GM19328 (cell line): ENCODE data around the gene ZDHHC7.
"Not testable (repeated sequence)": the region's sequence is repeated elsewhere in the genome, so short reads cannot be mapped to it uniquely, and the experiment has no call there.

Experiments used
- ATAC-seq: cut with Tn5 transposase; IDR thresholded peaks from one replicate; pipeline ENCODE4 v1.9.1; 2021; ENCODE audit warnings: mild to moderate bottlenecking, moderate library complexity; ENCODE audit not compliant: unreplicated experiment

The ZDHHC7 gene

DNA sequence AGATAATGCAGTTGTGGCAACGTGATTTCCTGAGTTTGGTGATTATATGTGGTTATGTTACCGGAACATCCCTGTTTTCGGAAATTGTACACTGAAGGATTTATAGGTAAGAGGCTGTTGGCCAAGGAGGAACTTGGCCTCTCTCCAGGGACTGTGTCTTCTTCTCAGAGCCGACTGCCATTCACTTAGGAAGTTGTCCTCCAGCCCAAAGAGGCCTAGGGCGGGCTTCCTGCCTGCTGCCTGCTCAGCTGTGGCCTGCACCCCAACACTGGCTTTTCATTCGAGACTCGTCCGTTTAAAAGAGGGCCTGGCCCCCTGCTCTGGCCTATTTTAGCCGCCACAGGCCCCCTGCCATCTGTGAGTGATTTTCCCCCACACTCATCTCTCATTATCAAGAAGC is 64.3 kb downstream of the ZDHHC7 start:
- no peak for ATAC-seq

DNA sequence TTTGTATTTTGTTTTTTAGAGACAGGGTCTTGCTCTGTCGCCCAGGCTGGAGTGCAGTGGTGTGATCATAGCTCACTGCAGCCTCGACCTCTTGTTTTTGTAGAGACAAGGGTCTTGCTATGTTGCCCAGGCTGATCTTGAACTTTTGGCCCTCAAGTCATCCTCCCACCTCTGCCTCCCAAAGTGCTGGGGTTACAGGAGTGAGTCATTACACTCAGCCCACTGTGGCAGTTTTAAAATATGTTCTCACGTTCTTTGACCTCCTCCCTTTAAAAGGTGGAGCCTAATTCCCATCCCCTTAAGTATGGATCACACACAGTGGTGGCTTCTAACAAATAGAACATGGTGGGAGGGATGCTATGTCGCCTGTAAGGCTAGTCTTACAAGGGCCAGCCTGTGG is 67.7 kb downstream of the ZDHHC7 start:
- ATAC-seq: no peak

DNA sequence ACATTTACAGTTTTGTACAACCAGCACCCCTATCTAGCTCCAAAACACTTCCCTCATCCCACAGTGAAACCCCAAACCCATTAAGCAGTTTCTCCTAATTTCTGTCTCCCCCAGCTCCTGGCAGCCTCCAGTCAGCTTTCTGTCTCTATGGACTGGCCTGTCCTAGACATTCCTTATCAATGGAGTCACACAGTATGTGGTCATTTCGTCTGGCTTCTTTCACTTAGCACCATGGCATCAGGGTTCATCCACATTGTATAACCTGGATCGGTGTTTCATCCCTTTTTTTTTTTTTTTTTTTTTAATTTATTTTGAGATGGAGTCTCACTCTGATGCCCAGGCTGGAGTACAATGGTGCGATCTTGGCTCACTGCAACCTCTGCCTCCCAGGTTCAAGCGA is 68.5 kb downstream of the ZDHHC7 start:
- ATAC-seq: no peak

DNA sequence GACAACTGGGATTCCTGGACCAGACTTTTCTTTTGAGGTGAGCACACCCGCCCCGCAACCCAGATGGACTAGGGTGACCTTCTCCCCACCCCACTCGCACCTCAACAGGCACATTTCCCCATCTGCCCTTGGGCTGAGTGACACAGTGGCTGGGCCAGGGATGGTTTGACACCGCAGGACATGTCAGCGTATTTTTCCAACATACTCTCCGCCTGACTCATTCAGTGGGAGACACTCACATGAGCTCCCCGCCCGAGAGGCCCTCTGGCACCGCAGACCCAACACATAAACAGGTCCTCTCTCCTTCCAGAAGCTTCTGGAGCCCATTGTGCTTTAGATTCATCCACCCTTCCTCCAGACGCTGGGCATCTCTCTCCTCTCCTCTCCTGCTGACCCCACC is 69.4 kb downstream of the ZDHHC7 start:
- ATAC-seq: no peak

DNA sequence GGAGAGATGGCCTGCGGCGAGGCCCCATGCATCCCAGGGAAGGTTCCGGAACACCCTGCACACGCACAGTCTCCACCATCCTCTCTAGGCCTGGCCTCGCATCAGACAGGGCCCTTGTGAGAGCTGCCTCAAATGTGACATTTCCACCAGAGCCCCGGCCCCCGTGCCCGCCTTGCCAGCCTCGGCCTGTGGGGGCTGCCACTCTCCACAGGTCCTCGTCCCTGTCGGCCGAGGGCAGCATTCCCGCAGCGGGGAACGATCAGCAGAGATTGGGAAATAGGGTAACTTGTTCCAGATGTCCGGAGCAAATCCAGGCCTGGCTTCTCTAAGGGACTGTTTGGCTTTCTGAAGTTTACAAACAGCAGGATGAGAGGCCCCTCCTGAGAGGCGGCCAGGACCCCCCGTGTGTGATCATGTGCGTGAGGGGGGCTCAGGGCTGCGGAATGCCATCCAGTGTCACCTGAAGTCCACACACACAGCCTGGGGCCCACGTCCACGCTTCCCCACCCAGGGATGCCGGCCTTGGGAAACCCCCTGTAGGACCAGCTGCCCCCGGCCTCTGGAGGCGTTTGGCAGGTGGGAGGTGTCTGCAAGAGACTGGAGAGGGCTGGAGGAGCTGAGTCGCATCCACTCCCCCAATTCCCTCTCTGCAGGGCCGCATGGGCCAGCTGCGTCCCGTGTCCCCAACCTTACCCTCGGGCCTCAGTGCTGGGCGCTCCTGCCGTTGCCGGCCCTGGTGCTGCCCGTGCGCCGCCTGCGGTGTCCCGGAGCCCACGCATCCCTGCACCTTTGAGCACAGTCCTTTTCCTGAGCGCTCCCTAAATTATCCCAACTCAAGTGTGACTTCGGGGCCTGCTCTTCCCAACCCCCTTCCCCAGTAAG is 70.4 kb downstream of the ZDHHC7 start:
- no peak for ATAC-seq

DNA sequence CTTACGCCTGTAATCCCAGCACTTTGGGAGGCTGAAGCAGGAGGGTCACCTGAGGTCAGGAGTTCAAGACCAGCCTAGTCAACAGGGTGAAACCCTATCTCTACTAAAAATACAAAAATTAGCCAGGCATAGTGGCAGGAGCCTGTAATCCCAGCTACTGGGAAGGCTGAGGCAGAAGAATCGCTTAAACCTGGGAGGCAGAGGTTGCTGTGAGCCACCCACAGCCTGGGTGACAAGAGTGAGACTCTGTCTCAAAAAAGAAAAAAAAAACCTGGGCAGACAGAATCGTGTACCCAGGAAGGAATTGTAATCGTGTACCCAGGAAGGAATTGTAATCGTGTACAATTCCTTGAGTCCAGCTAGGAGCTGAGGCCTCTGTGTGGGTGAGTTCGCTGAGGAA is 72.7 kb downstream of the ZDHHC7 start:
- not testable (repeated sequence) for ATAC-seq

DNA sequence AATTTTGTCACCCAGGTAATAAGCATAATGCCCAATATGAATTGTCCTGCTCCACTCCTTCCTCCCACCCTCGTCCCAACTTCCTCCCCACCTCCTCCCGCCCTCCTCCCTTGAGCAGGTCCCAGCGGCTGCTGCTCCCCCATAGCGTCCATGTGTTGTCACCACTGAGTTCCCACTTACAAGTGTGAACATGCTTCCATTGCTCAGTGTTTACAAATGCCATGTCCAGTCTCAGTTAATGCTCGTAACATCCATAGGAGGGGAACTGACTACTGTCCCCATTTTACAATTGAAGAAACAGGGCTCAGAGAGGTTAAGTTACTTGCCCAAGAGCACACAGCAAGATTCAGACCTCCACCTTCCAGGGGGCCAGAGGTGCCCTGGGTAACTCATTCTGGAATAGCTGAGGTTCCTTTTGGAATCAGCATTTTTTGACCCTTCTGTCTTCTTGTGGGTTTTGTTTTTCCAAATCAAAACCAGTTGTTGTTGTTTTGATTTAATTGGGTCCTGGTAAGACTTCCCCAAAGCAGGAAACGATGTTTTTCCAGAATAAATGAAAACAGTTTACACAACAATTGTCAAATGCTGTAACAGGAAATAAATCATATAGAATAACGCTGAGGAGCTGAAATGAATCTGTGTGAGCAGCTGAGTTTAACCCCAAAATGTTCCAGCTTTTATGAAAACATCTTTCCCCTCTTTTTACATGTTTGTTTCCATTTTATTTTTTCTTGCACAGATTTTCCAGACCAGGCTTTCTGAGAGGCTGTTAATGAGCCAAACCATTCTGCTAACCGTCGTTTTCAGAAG is 73.9 kb downstream of the ZDHHC7 start:
- ATAC-seq: no peak

DNA sequence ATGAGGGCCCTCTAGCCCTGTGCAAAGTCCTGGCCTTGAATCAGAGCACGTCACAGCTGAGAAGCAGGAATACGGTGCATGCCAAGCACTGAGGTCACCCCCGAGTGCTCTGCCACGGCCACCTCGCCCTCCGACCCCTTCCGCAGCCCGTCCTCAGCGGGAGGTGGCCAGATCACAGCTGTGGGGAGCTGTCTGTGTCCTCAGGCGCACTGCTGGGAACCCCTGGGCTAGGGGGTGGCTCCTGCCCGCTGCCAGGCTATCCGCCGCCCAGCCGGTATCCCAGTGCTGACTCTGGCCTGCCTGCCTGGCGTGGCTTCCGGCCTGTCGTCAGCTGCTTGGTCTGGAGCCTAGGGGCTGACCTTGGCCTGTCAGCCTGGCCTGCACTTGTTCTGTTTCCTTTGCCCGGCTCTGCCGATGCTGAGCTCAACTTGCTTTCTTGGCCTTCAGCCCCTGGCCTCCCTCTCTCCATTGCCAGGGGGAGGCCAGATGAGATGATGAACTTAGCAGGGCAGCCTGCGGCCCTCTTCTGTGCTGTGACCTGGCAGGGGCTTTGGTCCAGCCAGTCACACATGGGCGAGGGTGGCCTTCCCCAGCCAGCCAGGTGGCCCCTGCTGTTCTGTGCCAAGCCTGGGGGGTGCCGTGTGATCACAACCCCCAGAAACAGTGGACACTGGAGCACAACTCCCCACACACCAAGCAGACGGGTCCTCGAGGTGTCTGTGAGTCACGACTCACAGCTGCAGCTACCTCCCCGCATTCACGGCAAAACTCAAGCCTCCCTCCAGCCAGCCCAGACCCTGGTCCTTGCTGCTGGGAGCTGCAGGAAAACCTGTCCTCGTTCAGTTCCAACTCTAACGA is 77.3 kb downstream of the ZDHHC7 start:
- no peak for ATAC-seq

DNA sequence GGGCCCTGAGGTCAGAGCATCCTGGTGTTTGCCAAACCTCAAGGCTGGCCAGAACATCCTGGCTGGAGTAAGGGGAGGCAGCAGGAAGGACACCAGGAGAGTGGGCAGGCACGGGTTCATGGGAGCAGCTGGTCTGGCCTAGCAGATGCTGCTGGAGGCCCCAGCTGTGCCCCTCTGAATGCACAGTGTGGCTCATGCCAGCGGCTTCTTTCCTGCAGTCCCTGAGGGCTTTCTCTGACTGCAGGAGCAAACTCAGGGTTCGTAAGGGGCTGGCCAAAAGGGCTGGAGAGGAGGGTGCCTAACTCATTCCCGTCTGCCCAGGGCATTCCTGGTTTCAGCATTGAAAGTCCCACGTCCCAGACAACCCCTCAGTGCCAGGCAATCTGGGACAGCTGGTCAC is 78.7 kb downstream of the ZDHHC7 start:
- ATAC-seq: no peak

DNA sequence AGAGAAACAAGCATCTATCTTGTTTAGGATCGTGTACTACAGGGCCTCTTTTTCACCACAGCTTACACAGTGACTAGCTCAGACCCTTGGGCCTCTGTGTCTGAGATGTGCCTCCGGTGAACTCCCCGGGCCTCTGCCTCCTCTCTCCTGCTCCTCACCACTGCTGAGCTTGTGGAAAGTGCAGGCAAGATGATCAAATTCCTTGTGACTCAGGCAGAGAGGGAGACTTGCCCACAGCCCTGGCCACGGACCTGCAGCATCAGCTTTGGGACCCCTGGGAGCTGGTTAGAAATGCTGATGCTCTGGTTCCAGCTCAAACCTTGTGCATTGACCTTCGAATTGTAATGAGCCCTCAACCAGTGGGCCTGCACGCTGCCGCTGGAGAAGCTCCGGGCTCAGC is 79.8 kb downstream of the ZDHHC7 start:
- ATAC-seq: no peak

DNA sequence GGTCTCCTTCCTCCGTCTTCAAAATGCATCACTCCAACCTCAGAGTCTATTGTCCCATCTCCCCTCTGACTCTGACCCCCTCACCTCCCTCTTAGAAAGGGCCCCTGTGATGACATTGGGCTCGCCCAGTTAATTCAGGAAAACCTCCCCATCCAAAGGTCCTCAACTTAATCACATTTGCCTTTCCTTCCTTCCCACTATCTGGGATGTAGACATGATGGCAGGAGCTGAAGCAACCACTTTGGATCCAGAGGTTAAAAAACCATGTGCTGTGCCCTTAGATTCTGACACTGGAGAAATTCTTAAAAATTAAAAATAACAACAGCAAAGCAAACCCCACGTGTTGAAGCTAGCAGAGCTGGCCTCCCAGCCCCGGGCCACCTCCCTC is 80.2 kb downstream of the ZDHHC7 start:
- no peak for ATAC-seq

DNA sequence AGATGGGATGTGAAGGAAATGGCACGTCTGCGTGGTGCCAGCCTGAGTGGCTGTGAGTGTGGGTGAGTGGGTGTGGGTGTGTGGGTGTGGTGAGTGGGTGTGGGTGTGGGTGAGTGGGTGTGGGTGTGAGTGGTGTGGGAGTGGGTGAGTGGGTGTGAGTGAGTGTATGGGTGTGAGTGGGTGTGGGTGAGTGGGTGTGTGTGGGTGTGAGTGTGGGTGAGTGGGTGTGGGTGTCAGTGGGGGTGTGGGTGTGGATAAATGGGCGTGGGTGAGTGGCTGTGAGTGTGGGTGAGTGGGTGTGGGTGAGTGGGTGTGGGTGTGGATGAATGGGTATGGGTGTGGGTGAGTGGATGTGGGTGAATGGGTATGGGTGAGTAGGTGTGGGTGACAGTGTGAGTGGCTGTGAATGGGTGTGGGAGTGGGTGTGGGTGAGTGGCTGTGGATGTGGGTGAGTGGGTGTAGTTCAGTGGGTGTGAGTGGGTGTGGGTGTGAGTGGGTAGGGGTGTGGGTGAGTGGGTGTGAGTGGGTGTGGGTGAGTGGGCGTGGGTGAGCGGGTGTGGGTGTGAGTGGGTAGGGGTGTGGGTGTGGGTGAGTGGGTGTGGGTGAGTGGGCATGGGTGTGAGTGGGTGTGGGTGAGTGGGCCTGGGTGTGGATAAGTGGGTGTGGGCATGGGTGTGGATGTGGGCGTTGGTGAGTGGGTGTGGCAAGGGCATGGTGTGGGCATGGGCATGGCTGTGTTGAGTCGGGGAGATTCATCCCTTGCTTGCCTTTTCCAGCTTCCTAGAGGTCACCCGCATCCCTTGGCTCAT is 80.8 kb downstream of the ZDHHC7 start:
- ATAC-seq: no peak

DNA sequence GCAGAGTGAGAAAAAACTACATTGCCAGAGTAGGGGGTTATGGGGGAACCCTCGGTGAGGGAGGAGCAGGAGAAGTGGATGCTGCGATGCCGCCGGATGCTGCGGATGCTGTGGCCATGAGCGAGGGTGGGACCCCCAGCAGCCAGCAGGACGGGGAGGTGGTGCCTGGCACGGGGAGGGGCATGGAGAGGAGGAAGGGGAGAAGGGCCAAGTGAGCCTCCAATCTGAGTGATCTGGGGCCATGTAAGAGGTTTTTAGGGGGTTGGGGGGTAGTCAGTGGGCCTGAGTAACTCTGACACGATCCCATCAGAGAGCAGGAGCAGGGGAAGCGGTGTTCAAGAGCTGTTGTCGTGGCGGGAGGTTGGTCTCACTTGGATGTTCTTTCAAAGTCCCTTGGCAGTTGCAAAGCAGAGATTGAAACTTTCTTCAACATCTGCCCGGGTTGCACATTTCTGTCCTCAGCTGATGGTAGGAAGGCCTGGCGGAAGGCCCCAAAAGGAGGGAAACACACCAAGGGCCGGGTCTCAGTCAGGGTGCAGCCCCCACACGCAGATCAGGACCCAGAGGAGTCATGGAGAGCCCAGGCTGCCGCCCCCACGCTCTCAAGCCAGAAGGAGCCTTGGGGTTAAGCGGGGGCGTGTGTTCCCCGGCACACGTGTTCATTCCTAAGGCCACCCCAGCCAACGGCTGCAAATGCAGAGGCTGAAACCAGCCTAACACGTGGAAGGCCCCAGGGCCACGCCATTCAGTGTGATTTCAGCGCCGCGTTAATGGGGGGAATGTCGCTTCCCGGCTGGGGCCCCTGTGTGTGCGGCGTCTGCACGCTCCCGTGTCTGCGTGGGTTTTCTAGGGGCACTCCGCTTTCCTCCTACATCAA is 81.7 kb downstream of the ZDHHC7 start:
- ATAC-seq: no peak

DNA sequence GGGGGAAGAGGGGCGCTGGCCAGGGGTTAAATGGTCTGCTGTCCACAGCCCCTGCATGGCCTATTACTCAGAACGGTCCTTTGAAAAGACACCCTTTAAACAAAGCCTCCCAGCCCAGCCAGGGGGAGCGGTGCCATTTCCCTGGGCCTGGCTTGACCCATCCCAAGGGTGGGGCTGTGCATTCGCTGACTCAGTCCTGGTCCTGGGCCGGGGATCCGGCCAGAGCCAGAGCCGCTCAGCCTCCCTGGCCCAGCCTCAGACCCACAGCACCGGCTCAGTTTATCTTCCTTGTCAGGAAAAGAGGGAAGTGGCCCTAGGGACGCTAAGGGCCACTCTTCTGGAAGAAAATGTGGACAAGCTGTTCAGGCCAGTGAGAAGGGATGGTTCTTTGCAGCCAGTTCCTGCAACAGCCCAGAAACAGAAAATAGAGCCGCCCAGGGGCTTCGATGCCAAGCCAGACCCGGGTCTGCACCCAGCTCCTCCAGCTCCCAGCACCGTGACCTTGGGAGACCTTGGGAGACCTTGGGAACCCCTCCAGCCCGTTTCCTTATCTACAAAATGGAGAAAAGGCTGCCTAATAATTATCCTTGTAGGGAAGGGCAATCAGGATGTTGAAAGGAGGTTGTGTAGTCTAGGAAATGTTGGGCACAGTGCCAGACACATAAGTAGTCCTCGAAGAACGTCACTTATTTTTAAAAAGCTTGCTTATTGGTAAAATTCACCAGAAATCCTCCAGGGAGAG is 82.5 kb downstream of the ZDHHC7 start:
- no peak for ATAC-seq

DNA sequence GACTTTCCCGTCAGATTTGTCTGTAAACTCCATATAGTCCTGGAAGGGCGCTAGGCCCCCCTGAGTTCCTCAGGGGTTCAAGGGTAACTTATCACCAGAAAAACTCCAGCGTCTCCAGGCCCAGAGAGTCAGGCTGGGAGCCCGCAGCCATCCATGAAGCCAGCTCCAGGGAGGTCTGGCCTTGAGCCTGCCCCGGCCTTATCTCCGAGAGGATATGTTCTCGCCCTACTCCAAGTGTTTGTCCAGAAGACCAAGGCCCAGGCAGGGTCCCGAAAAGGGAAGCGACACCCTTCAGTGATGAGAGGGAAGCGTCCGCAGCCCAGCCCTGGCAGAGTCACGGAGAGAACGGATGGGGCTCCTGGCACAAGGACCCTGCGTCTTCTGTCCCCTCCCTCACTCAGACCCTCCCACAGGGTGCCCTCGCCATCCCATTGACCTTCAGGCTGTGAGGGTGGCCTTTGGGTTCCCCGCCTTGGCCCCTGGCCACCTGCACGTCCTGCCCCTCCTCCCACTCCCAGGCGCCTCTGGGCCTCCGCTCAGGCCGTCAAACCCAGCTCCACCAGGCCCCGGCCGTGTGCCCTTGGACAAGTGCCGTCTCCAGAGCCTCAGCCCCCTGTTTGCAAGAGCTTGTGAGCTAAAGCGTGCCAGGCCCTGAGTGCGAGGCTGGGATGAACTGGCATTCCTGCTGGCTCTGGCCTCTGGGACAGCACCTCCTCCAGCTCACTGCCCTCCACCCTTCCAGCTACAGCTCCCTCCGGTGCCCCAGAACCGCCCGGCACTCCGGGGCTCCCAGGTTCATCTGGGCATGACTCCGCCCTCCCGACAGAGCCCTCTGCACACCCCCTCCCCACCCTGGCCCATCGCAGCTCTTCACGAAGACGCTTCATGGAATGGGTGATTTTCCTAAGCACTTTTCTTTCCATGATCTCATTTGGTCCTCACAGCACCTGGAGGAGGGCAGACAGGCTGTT is 83.4 kb downstream of the ZDHHC7 start:
- no peak for ATAC-seq

DNA sequence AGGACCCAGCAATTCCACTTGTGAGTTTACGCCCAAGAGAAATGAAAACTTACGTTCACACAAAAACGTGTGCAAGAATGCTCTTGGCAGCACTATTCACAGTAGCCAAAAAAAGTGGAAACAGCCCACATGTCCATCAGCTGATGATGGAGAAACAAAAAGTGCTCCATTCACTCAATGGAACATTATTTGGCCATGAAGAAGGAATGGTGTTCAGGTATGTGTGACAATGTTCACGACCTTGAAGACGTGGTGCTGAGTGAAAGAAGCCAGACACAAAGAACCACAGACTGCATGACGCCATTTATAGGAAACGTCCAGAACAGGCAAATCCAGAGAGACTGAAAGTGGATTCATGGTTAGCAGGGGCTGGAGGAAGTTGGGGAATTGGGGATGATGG is 84.9 kb downstream of the ZDHHC7 start:
- no peak for ATAC-seq

DNA sequence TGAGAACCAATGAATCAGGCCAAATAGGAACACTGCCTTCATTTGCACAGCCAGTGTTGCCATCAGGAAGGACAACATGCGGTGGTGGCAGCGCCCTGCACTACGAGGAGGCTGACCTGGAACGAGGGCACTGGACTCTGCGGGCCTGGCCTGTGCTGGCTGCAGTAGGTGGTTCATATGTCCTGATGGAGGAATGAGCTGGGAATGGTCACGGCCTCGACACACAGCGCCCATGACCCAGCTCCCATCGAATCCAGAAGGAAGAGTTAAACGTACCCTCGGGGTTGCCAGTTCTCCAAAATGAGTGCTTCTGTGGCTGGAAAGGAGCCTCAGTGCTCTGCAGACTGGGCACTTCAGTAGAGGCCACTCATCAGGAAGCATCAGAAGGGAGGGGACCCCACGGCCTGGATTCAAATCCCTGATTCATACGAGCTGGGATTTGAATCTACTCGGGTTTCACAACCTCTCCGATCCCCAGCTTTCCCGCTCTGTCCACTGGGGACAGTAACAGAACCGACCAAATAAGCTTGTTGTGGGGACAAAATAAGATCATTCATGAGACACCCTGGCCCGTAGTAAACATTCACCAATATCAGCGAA is 85.5 kb downstream of the ZDHHC7 start:
- ATAC-seq: no peak
